HEK293 (cell line): ENCODE measurements around the gene TUT4.

ENCODE experiments used
- GFI1B ChIP-seq: fragments of 450-650 bp; formaldehyde crosslinking; IDR thresholded peaks from 2 replicates; pipeline ENCODE4 v1.5.1; 2016; ENCODE audit warnings: missing biosample characterization, missing genetic modification characterization
- IKZF3 ChIP-seq: fragments of 450-650 bp; IDR thresholded peaks from 2 replicates; pipeline ENCODE4 v1.5.0; 2018; ENCODE audit warnings: missing biosample characterization, mild to moderate bottlenecking, missing genetic modification characterization, moderate library complexity
- OSR2 ChIP-seq: fragments of 450-650 bp; formaldehyde crosslinking; IDR thresholded peaks from 2 replicates; pipeline ENCODE4 v1.5.1; 2016; ENCODE audit warnings: missing biosample characterization, missing genetic modification characterization
- PRDM1 ChIP-seq: fragments of 450-650 bp; formaldehyde crosslinking; IDR thresholded peaks from 2 replicates; pipeline ENCODE4; 2016; ENCODE audit warnings: missing biosample characterization, missing genetic modification characterization
- RBAK ChIP-seq: fragments of 450-650 bp; formaldehyde crosslinking; IDR thresholded peaks from 2 replicates; pipeline ENCODE4 v1.5.1; 2016; ENCODE audit warnings: missing biosample characterization, missing genetic modification characterization
- TCF7L2 ChIP-seq: IDR thresholded peaks from 2 replicates; pipeline ENCODE4 v1.6.1; 2011; ENCODE audit warnings: low read depth, mild to moderate bottlenecking, inconsistent platforms, low read length, moderate library complexity, borderline replicate concordance
- ZBTB7A ChIP-seq: fragments of 450-650 bp; formaldehyde crosslinking; IDR thresholded peaks from 2 replicates; pipeline ENCODE4 v1.5.1; 2016; ENCODE audit warnings: low read depth, missing biosample characterization, missing genetic modification characterization
- ZFP3 ChIP-seq: fragments of 450-650 bp; formaldehyde crosslinking; IDR thresholded peaks from 2 replicates; pipeline ENCODE4 v1.5.1; 2016; ENCODE audit warnings: low read depth, missing biosample characterization, missing genetic modification characterization
- ZNF121 ChIP-seq: fragments of 450-650 bp; formaldehyde crosslinking; IDR thresholded peaks from 2 replicates; pipeline ENCODE4 v1.5.1; 2016; ENCODE audit warnings: missing biosample characterization, missing genetic modification characterization
- ZNF175 ChIP-seq: fragments of 450-650 bp; formaldehyde crosslinking; IDR thresholded peaks from 2 replicates; pipeline ENCODE4 v1.5.1; 2016; ENCODE audit warnings: missing biosample characterization, missing genetic modification characterization
- ZNF341 ChIP-seq: fragments of 450-650 bp; formaldehyde crosslinking; IDR thresholded peaks from 2 replicates; pipeline ENCODE4; 2016; ENCODE audit warnings: low read depth, missing biosample characterization, missing genetic modification characterization
- ZNF416 ChIP-seq: fragments of 450-650 bp; formaldehyde crosslinking; IDR thresholded peaks from 2 replicates; pipeline ENCODE4 v1.5.1; 2016; ENCODE audit warnings: missing biosample characterization, missing genetic modification characterization
- ZNF473 ChIP-seq: fragments of 450-650 bp; formaldehyde crosslinking; IDR thresholded peaks from 2 replicates; pipeline ENCODE4 v1.5.1; 2017; ENCODE audit warnings: missing biosample characterization, missing genetic modification characterization
- ZNF530 ChIP-seq: fragments of 450-650 bp; formaldehyde crosslinking; IDR thresholded peaks from 2 replicates; pipeline ENCODE4 v1.5.1; 2016; ENCODE audit warnings: low read depth, missing biosample characterization, missing genetic modification characterization
- ZNF558 ChIP-seq: fragments of 450-650 bp; formaldehyde crosslinking; IDR thresholded peaks from 2 replicates; pipeline ENCODE4 v1.5.1; 2016; ENCODE audit warnings: missing biosample characterization, missing genetic modification characterization
- ZNF561 ChIP-seq: fragments of 450-650 bp; IDR thresholded peaks from 2 replicates; pipeline ENCODE4 v1.5.1; 2018; ENCODE audit warnings: missing biosample characterization, missing genetic modification characterization, borderline replicate concordance
- ZNF571 ChIP-seq: fragments of 450-650 bp; formaldehyde crosslinking; IDR thresholded peaks from 2 replicates; pipeline ENCODE4 v1.5.0; 2017; ENCODE audit warnings: missing biosample characterization, missing genetic modification characterization
- ZNF585B ChIP-seq: fragments of 450-650 bp; formaldehyde crosslinking; IDR thresholded peaks from 2 replicates; pipeline ENCODE4 v1.5.1; 2016; ENCODE audit warnings: missing biosample characterization, missing genetic modification characterization
- ZNF600 ChIP-seq: fragments of 450-650 bp; formaldehyde crosslinking; IDR thresholded peaks from 2 replicates; pipeline ENCODE4 v1.5.1; 2016; ENCODE audit warnings: missing biosample characterization, missing genetic modification characterization
- ZNF777 ChIP-seq: fragments of 450-650 bp; formaldehyde crosslinking; IDR thresholded peaks from 2 replicates; pipeline ENCODE4 v1.5.1; 2017; ENCODE audit warnings: missing biosample characterization, missing genetic modification characterization, borderline replicate concordance
- TF ChIP-seq, protein P1 (sequence below): fragments of 450-650 bp; formaldehyde crosslinking; IDR thresholded peaks from 2 replicates; pipeline ENCODE4 v1.5.1; 2016; ENCODE audit warnings: missing biosample characterization, missing genetic modification characterization
- TF ChIP-seq, protein P2 (sequence below): fragments of 450-650 bp; formaldehyde crosslinking; IDR thresholded peaks from 2 replicates; pipeline ENCODE4 v1.5.1; 2017; ENCODE audit warnings: missing biosample characterization, mild to moderate bottlenecking, missing genetic modification characterization, moderate library complexity
- TF ChIP-seq, protein P3 (sequence below): IDR thresholded peaks from 2 replicates; pipeline ENCODE4 v1.6.1; 2011; ENCODE audit warnings: mild to moderate bottlenecking, low read depth, low read length, borderline replicate concordance
- TF ChIP-seq, protein P4 (sequence below): fragments of 450-650 bp; formaldehyde crosslinking; IDR thresholded peaks from 2 replicates; pipeline ENCODE4 v1.5.1; 2016; ENCODE audit warnings: missing biosample characterization, missing genetic modification characterization
- TF ChIP-seq, protein P5 (sequence below): fragments of 450-650 bp; formaldehyde crosslinking; IDR thresholded peaks from 2 replicates; pipeline ENCODE4 v1.5.1; 2016; ENCODE audit warnings: missing biosample characterization, missing genetic modification characterization, low read depth
- TF ChIP-seq, protein P6 (sequence below): fragments of 450-650 bp; formaldehyde crosslinking; IDR thresholded peaks from 2 replicates; pipeline ENCODE4 v1.5.1; 2016; ENCODE audit warnings: missing biosample characterization, missing genetic modification characterization
- TF ChIP-seq, protein P7 (sequence below): fragments of 450-650 bp; formaldehyde crosslinking; IDR thresholded peaks from 2 replicates; pipeline ENCODE4 v1.5.1; 2017; ENCODE audit warnings: missing biosample characterization, missing genetic modification characterization

Gene TUT4

DNA sequence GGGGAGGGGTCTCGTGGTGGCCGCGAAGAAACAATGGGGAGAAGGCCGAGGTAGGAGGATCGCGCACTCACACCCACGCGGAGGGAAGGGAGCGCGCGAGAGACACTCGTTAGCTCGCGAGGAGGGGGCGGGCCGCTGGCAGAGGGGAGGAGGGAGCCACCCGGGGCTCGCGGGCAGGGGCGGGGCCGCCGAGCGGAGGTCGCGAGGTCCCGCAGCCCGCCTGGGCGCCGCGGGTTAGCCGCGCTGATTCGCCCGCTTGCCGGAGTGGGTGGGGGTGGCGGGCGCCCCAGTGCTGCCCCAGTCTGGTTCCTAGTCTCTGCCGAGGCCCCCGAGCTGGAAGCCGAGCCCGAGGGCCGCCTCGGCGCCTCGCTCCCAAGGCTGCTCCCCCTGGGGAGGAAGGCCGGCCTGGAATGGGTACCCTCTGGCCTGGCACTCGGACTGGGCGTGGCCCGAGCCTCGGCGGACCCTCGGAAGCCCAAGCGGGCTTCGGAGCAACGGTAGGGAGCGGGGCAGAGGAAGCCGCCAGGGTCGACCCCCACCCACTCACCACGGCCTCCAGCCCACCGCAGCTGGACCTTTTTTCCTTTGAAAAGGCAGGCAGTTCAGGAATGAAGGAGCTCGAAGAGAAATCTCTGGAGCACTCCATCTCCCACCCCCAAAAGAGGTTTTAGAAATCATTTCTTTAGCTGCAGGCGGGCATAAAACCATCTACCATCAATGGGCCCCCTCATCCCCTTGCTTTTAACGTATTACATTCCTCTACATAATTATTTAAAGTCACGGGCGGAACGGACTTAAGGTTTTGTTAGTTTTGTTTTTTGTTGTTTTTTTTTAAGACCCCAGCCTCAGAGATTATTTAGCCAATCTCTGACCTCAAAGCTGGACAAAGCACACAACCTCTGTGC lies 722 bp upstream of the TUT4 start (continued):
- TF ChIP-seq, protein P1, sequence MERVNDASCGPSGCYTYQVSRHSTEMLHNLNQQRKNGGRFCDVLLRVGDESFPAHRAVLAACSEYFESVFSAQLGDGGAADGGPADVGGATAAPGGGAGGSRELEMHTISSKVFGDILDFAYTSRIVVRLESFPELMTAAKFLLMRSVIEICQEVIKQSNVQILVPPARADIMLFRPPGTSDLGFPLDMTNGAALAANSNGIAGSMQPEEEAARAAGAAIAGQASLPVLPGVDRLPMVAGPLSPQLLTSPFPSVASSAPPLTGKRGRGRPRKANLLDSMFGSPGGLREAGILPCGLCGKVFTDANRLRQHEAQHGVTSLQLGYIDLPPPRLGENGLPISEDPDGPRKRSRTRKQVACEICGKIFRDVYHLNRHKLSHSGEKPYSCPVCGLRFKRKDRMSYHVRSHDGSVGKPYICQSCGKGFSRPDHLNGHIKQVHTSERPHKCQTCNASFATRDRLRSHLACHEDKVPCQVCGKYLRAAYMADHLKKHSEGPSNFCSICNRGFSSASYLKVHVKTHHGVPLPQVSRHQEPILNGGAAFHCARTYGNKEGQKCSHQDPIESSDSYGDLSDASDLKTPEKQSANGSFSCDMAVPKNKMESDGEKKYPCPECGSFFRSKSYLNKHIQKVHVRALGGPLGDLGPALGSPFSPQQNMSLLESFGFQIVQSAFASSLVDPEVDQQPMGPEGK (tag by site-specific recombination) = peak; percentile 45; the same call in 1 of the 2 replicates
- TF ChIP-seq ZNF600 (peak; percentile 78), PRDM1 (tag by site-specific recombination) (no peak), ZNF561 (tag by site-specific recombination) (peak; percentile 53; the same call in 1 of the 2 replicates), TCF7L2 (no peak), ZNF777 (0 out of 2 replicates have a peak, but pooled peaks have one; percentile 10), ZBTB7A (tag by site-specific recombination) (no peak), ZNF558 (tag by site-specific recombination) (no peak), RBAK (tag by site-specific recombination) (0 out of 2 replicates have a peak, but pooled peaks have one; percentile 0), ZNF530 (tag by site-specific recombination) (no peak), ZNF121 (tag by site-specific recombination) (no peak), IKZF3 (tag by site-specific recombination) (peak; percentile 51; the same call in 1 of the 2 replicates), GFI1B (tag by site-specific recombination) (no peak), OSR2 (no peak), ZFP3 (tag by site-specific recombination) (no peak), ZNF175 (no peak), ZNF585B (tag by site-specific recombination) (no peak), ZNF571 (tag by site-specific recombination) (no peak), ZNF473 (tag by site-specific recombination) (no peak), ZNF341 (tag by site-specific recombination) (no peak), ZNF416 (tag by site-specific recombination) (no peak)
- TF ChIP-seq, protein P2, sequence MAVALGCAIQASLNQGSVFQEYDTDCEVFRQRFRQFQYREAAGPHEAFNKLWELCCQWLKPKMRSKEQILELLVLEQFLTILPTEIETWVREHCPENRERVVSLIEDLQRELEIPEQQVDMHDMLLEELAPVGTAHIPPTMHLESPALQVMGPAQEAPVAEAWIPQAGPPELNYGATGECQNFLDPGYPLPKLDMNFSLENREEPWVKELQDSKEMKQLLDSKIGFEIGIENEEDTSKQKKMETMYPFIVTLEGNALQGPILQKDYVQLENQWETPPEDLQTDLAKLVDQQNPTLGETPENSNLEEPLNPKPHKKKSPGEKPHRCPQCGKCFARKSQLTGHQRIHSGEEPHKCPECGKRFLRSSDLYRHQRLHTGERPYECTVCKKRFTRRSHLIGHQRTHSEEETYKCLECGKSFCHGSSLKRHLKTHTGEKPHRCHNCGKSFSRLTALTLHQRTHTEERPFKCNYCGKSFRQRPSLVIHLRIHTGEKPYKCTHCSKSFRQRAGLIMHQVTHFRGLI (tag by site-specific recombination) = no peak
- TF ChIP-seq, protein P3, sequence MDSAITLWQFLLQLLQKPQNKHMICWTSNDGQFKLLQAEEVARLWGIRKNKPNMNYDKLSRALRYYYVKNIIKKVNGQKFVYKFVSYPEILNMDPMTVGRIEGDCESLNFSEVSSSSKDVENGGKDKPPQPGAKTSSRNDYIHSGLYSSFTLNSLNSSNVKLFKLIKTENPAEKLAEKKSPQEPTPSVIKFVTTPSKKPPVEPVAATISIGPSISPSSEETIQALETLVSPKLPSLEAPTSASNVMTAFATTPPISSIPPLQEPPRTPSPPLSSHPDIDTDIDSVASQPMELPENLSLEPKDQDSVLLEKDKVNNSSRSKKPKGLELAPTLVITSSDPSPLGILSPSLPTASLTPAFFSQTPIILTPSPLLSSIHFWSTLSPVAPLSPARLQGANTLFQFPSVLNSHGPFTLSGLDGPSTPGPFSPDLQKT = no peak
- TF ChIP-seq, protein P4, sequence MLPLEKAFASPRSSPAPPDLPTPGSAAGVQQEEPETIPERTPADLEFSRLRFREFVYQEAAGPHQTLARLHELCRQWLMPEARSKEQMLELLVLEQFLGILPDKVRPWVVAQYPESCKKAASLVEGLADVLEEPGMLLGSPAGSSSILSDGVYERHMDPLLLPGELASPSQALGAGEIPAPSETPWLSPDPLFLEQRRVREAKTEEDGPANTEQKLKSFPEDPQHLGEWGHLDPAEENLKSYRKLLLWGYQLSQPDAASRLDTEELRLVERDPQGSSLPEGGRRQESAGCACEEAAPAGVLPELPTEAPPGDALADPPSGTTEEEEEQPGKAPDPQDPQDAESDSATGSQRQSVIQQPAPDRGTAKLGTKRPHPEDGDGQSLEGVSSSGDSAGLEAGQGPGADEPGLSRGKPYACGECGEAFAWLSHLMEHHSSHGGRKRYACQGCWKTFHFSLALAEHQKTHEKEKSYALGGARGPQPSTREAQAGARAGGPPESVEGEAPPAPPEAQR = no peak
- TF ChIP-seq, protein P5, sequence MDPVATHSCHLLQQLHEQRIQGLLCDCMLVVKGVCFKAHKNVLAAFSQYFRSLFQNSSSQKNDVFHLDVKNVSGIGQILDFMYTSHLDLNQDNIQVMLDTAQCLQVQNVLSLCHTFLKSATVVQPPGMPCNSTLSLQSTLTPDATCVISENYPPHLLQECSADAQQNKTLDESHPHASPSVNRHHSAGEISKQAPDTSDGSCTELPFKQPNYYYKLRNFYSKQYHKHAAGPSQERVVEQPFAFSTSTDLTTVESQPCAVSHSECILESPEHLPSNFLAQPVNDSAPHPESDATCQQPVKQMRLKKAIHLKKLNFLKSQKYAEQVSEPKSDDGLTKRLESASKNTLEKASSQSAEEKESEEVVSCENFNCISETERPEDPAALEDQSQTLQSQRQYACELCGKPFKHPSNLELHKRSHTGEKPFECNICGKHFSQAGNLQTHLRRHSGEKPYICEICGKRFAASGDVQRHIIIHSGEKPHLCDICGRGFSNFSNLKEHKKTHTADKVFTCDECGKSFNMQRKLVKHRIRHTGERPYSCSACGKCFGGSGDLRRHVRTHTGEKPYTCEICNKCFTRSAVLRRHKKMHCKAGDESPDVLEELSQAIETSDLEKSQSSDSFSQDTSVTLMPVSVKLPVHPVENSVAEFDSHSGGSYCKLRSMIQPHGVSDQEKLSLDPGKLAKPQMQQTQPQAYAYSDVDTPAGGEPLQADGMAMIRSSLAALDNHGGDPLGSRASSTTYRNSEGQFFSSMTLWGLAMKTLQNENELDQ = no peak
- TF ChIP-seq, protein P6, sequence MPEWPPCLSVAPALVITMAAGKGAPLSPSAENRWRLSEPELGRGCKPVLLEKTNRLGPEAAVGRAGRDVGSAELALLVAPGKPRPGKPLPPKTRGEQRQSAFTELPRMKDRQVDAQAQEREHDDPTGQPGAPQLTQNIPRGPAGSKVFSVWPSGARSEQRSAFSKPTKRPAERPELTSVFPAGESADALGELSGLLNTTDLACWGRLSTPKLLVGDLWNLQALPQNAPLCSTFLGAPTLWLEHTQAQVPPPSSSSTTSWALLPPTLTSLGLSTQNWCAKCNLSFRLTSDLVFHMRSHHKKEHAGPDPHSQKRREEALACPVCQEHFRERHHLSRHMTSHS = no peak
- TF ChIP-seq, protein P7, sequence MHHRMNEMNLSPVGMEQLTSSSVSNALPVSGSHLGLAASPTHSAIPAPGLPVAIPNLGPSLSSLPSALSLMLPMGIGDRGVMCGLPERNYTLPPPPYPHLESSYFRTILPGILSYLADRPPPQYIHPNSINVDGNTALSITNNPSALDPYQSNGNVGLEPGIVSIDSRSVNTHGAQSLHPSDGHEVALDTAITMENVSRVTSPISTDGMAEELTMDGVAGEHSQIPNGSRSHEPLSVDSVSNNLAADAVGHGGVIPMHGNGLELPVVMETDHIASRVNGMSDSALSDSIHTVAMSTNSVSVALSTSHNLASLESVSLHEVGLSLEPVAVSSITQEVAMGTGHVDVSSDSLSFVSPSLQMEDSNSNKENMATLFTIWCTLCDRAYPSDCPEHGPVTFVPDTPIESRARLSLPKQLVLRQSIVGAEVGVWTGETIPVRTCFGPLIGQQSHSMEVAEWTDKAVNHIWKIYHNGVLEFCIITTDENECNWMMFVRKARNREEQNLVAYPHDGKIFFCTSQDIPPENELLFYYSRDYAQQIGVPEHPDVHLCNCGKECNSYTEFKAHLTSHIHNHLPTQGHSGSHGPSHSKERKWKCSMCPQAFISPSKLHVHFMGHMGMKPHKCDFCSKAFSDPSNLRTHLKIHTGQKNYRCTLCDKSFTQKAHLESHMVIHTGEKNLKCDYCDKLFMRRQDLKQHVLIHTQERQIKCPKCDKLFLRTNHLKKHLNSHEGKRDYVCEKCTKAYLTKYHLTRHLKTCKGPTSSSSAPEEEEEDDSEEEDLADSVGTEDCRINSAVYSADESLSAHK (tag by site-specific recombination) = 0 out of 2 replicates have a peak, but pooled peaks have one; percentile 15
